ENCODE measurements around the gene ADARB2.

The ADARB2 gene

DNA sequence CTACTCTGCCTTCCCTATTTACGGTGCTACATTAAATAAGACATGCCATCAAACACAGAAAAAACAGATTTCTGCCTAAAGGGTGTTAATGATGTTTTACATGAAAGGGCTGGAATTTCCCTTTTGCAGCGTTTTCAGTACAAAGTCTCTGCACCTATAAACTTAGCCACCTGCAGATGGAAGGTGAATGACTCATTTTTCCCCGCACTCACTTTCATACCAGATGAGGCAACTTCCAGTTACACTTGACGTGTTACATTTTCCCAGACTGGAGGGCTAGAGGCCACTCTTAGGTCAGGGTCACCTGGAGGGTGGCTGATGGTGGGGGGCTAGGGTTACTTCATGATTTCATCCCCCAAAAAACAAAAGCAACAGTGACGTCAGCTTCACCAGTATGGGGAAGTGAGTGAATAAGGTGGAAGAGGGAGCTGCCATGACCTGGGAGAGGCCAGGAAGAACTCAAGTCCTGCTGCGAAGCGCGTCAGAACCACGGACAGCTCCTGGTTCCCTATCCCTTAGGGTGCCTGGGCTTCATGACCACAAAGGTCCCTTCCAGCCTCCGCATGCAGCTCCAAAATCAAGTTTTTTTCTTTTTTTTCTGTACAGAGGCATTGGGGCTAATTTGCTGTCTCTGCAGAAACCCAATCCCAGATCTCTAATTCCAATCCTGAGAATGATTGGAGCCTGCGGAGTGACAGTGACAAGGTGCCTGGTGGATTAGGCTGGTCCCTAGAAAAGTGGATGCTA lies 94.0 kb downstream of the ADARB2 start:
- TF ChIP-seq, protein P1, sequence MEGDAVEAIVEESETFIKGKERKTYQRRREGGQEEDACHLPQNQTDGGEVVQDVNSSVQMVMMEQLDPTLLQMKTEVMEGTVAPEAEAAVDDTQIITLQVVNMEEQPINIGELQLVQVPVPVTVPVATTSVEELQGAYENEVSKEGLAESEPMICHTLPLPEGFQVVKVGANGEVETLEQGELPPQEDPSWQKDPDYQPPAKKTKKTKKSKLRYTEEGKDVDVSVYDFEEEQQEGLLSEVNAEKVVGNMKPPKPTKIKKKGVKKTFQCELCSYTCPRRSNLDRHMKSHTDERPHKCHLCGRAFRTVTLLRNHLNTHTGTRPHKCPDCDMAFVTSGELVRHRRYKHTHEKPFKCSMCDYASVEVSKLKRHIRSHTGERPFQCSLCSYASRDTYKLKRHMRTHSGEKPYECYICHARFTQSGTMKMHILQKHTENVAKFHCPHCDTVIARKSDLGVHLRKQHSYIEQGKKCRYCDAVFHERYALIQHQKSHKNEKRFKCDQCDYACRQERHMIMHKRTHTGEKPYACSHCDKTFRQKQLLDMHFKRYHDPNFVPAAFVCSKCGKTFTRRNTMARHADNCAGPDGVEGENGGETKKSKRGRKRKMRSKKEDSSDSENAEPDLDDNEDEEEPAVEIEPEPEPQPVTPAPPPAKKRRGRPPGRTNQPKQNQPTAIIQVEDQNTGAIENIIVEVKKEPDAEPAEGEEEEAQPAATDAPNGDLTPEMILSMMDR (IDR thresholded peaks at IDR 0.05; ENCODE audit: low read depth, low read length) = no peak
- no peak overlapping the region for H3K4me3 ChIP-seq (ENCODE audit: low read depth, low read length)

DNA sequence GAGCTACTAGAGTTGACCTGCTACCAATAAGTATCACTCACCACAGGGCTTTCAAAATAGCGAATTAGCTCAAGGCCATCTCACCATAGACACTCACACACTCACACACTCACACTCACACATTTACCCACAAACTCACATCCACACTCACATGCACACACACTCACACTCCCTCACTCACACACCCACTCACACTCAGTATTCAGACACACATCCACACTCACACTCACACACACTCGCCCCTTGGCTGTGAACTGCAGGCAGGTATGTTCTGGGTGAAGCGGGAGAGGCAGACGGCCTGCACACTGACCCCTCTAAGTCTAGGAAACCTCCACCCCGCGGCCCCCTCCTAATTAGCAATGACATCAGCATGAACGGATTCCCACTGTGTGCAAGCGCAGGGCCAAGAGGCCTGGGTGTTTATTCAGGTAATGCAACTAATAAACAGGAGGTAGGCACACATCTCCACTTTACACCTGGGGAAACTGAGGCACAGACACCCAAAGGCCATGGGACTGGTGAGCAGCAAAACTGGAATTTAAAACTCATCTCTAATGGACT lies 94.6 kb downstream of the ADARB2 start:
- TF ChIP-seq, protein P1 (IDR thresholded peaks at IDR 0.05; ENCODE audit: low read depth, low read length) = no peak
- H3K4me3 ChIP-seq (ENCODE audit: low read depth, low read length) = no peak overlapping the region

- no peak overlapping the region for H3K4me3 ChIP-seq (ENCODE audit: low read depth, low read length)
- TF ChIP-seq, protein P1 (IDR thresholded peaks at IDR 0.05; ENCODE audit: low read depth, low read length) = no peak
These were observed 95.9 kb downstream of the ADARB2 start for GRCh38 chr10:1641402-1641801.

GRCh38 chr10:1638889-1639419 lies 98.4 kb downstream of the ADARB2 start:
- TF ChIP-seq, protein P1 (IDR thresholded peaks at IDR 0.05; ENCODE audit: low read depth, low read length) = no peak
- H3K4me3 ChIP-seq (ENCODE audit: low read depth, low read length) = no peak overlapping the region

DNA sequence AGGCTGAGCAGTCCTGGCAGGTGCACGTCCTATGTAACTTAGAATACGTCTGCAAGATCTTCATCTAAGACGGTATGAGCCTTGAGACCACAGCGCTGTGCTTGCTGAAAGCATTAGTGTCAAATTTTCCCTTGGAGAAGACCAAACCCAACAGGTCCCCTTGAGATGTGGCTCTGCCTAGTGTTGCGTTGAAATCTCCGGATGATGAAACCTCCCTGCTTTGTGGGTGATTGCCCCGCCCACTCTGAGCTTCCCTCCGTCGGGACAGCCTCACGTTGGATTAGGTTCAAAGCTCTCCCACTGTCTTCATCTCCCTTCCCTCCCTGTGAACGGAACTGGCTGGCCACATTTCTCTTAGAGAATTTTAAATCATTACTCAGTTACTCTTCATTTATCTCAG lies 102.0 kb downstream of the ADARB2 start:
- TF ChIP-seq, protein P1 (IDR thresholded peaks at IDR 0.05; ENCODE audit: low read depth, low read length) = no peak
- no peak overlapping the region for H3K4me3 ChIP-seq (ENCODE audit: low read depth, low read length)

DNA sequence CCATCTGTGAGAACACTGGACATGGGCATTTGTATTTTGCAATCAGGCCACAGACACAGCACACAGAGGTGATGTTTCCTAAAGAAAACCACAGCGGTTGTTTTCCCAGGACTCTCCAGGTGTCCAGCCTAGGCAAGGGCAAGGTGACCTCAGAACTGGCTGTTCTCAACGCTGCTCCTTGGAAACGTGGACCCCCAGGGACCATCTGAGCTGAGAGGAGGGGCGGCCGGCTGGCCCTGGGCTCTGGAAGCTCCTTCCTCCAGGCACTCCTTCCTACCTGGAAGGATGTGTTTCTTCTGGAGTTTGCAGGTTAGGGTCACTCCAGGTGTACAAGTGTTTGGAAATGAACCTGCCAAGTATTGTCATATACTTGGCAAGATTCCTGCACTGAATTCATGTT lies 103.1 kb downstream of the ADARB2 start:
- TF ChIP-seq, protein P1 (IDR thresholded peaks at IDR 0.05; ENCODE audit: low read depth, low read length) = no peak

GRCh38 chr10:1633783-1634182 lies 103.5 kb downstream of the ADARB2 start:
- TF ChIP-seq, protein P1 (IDR thresholded peaks at IDR 0.05; ENCODE audit: low read depth, low read length) = no peak
- no peak overlapping the region for H3K4me3 ChIP-seq (ENCODE audit: low read depth, low read length)

More for the DNA sequence above, 103.1 kb downstream of the ADARB2 start:
- no peak overlapping the region for H3K4me3 ChIP-seq (ENCODE audit: low read depth, low read length)
